PC-3 (cell line): Measurements from ENCODE around the gene GABRR1. TPM values are rescaled to one million over a fixed set of nuclear protein-coding genes. Genes with fewer than 3 reads are reported as not detected.

Experiments used
- ATAC-seq: fragments of 200-7000 bp; cut with Tn5 transposase; 2 replicates; pipeline ENCODE4 v1.9.1; 2020; ENCODE audit warnings: mild to moderate bottlenecking, moderate library complexity
- BruUV-seq: library from RNA; stranded (reverse); fragments of 400-500 nt; replicated peaks from 2 replicates; lab custom pipeline; 2021; lab: Mats Ljungman, UMichigan
- CTCF ChIA-PET: fragments of 300-600 bp; sonication (Branson Sonifier 250); formaldehyde crosslinking; loops from one replicate; lab custom pipeline; 2022; ENCODE audit warnings: antibody characterized with exemption; lab: Charles Lee
- POLR2A ChIA-PET: fragments of 300-600 bp; sonication (Branson Sonifier 250); formaldehyde crosslinking; loops from one replicate; lab custom pipeline; 2022; ENCODE audit warnings: antibody characterized with exemption; ENCODE audit not compliant: unreplicated experiment; lab: Charles Lee
- DNase-seq: peaks from one replicate; pipeline ENCODE4 v3.0.0-alpha.2; 2015
- H2AFZ ChIP-seq: fragments of 300-600 bp; sonication (generic); 2 replicates; pipeline ENCODE4 v1.6.0; 2016; ENCODE audit warnings: antibody characterized with exemption, low read length
- H3F3A ChIP-seq: fragments of 300-600 bp; sonication (generic); one replicate; pipeline ENCODE4 v1.6.0; 2017; ENCODE audit warnings: antibody characterized with exemption, low read length, control low read depth, mild to moderate bottlenecking; ENCODE audit not compliant: unreplicated experiment
- H3K27ac ChIP-seq: fragments of 300-600 bp; sonication (generic); 2 replicates; pipeline ENCODE4 v1.5.1; 2016; ENCODE audit warnings: mild to moderate bottlenecking, low read length
- H3K27me3 ChIP-seq: fragments of 300-600 bp; sonication (generic); 2 replicates; pipeline ENCODE4 v1.6.1; 2016; ENCODE audit warnings: low read length, mixed read lengths
- H3K36me3 ChIP-seq: fragments of 300-600 bp; sonication (generic); 2 replicates; pipeline ENCODE4 v1.6.1; 2016; ENCODE audit warnings: low read depth, mixed run types, low read length, mixed read lengths
- H3K4me1 ChIP-seq: fragments of 300-600 bp; sonication (generic); 2 replicates; pipeline ENCODE4 v1.5.1; 2016; ENCODE audit warnings: low read length; ENCODE audit not compliant: insufficient read depth
- H3K4me2 ChIP-seq: fragments of 300-600 bp; sonication (generic); 2 replicates; pipeline ENCODE4 v1.6.0; 2016; ENCODE audit warnings: low read length
- H3K4me3 ChIP-seq: fragments of 300-600 bp; sonication (generic); 2 replicates; pipeline ENCODE4 v1.5.1; 2016; ENCODE audit warnings: mild to moderate bottlenecking, low read length, mixed read lengths
- H3K79me2 ChIP-seq: fragments of 300-600 bp; sonication (generic); 2 replicates; pipeline ENCODE4 v1.6.1; 2017; ENCODE audit warnings: low read length, mixed read lengths
- H3K9ac ChIP-seq: fragments of 300-600 bp; sonication (generic); 2 replicates; pipeline ENCODE4 v1.6.0; 2016; ENCODE audit warnings: mild to moderate bottlenecking, low read length
- H3K9me2 ChIP-seq: fragments of 300-600 bp; sonication (generic); replicated peaks from 2 replicates; pipeline ENCODE4 v1.6.1; 2016; ENCODE audit warnings: mixed run types, low read length, mixed read lengths
- H3K9me3 ChIP-seq: fragments of 300-600 bp; sonication (generic); 2 replicates; pipeline ENCODE4 v1.6.1; 2016; ENCODE audit warnings: low read length, mixed read lengths
- H4K20me1 ChIP-seq: fragments of 300-600 bp; sonication (generic); 2 replicates; pipeline ENCODE4 v1.6.1; 2016; ENCODE audit warnings: low read length, mixed read lengths
- CTCF ChIP-seq: fragments of 300-600 bp; sonication (generic); conservative IDR thresholded peaks from 2 replicates; pipeline ENCODE4 v1.5.1; 2017; ENCODE audit warnings: antibody characterized with exemption, low read depth, mild to moderate bottlenecking, low read length
- EZH2 ChIP-seq: fragments of 300-600 bp; sonication (generic); IDR thresholded peaks from one replicate; pipeline ENCODE4 v1.6.1; 2017; ENCODE audit warnings: antibody characterized with exemption, mild to moderate bottlenecking, low read length; ENCODE audit not compliant: unreplicated experiment
- EZH2phosphoT487 ChIP-seq: fragments of 300-600 bp; sonication (generic); IDR thresholded peaks from 2 replicates; pipeline ENCODE4 v1.6.1; 2018; ENCODE audit warnings: mild to moderate bottlenecking, antibody characterized with exemption, low read length, borderline replicate concordance
- intact Hi-C: fragments of 100-400 bp; cut with micrococcal nuclease; formaldehyde crosslinking; loops from 2 replicates; pipeline ENCODE4 v1.9.0; 2023
- total RNA-seq: library from RNA; depleted of rRNA; stranded (reverse); fragments of >200 nt; gene quantifications from 2 replicates; pipeline ENCODE4 v1.2.3, GENCODE V29; 2014

The GABRR1 gene
- total RNA-seq, 1 experiment from 2014 or later, result not detected

- no peak for DNase-seq
- Histone ChIP-seq H3K9ac (no peak overlapping the region), H3K27me3 (peaks cover 4% of the 10 kb centered on the region; the same call in 1 of the 2 replicates), H3F3A (peaks cover 2% of the 10 kb centered on the region), H2AFZ (no peak overlapping the region), H3K9me3 (no peaks in the 10 kb centered on the region), H3K4me2 (no peak overlapping the region), H3K4me3 (no peak overlapping the region), H3K79me2 (no peaks in the 10 kb centered on the region), H4K20me1 (no peaks in the 10 kb centered on the region), H3K9me2 (no peaks in the 10 kb centered on the region), H3K36me3 (no peaks in the 10 kb centered on the region), H3K4me1 (0 out of 2 replicates have a peak, but pooled peaks cover 6% of the 10 kb centered on the region), H3K27ac (no peak overlapping the region)
- ChIA-PET CTCF (no interaction called here), POLR2A (no interaction called here)
- TF ChIP-seq CTCF, result no peak
- no peak for TF ChIP-seq EZH2
- no peak for TF ChIP-seq EZH2phosphoT487
- intact Hi-C loops, result no loop called here
- no peak for ATAC-seq
- no TSS peak for BruUV-seq
These were observed 4.0 kb upstream of the GABRR1 start for GRCh38 chr6:89221129-89221528.

- no peaks in the 10 kb centered on the region for H3F3A ChIP-seq
- no peak overlapping the region for H3K4me2 ChIP-seq
- no peak overlapping the region for H3K9ac ChIP-seq
- no peaks in the 10 kb centered on the region for H3K9me3 ChIP-seq
- BruUV-seq, result no TSS peak
- no peak for ATAC-seq
- TF ChIP-seq EZH2 (no peak), EZH2phosphoT487 (no peak), CTCF (no peak)
- POLR2A ChIA-PET, result no interaction called here
- H3K79me2 ChIP-seq, result no peaks in the 10 kb centered on the region
- H3K27me3 ChIP-seq, result peaks cover 4% of the 10 kb centered on the region; the same call in 1 of the 2 replicates
- no peak overlapping the region for H3K4me3 ChIP-seq
- intact Hi-C loops, result no loop called here
- H3K36me3 ChIP-seq, result no peaks in the 10 kb centered on the region
- no peak overlapping the region for H3K27ac ChIP-seq
- CTCF ChIA-PET, result no interaction called here
- H3K9me2 ChIP-seq, result no peaks in the 10 kb centered on the region
- no peak overlapping the region for H2AFZ ChIP-seq
- no peak for DNase-seq
- no peaks in the 10 kb centered on the region for H4K20me1 ChIP-seq
- H3K4me1 ChIP-seq, result no peaks in the 10 kb centered on the region
These were observed 747 bp downstream of the GABRR1 start for GRCh38 chr6:89216411-89216810.

GRCh38 chr6:89215391-89215790 lies 1.8 kb downstream of the GABRR1 start:
- intact Hi-C loops, result no loop called here
- DNase-seq (no peak), ATAC-seq (no peak)
- Histone ChIP-seq H3K27me3 (peaks cover 4% of the 10 kb centered on the region; the same call in 1 of the 2 replicates), H2AFZ (no peak overlapping the region), H3K79me2 (no peaks in the 10 kb centered on the region), H3K36me3 (no peaks in the 10 kb centered on the region), H3K27ac (no peak overlapping the region), H3K4me2 (no peak overlapping the region), H3K4me3 (no peak overlapping the region), H3K4me1 (no peaks in the 10 kb centered on the region), H3K9me3 (no peaks in the 10 kb centered on the region), H3F3A (no peaks in the 10 kb centered on the region), H3K9me2 (no peaks in the 10 kb centered on the region), H4K20me1 (no peaks in the 10 kb centered on the region), H3K9ac (no peak overlapping the region)
- no TSS peak for BruUV-seq
- CTCF ChIA-PET, result no interaction called here
- POLR2A ChIA-PET, result no interaction called here
- TF ChIP-seq CTCF, result no peak
- no peak for TF ChIP-seq EZH2phosphoT487
- TF ChIP-seq EZH2, result no peak
